ENCODE results near the gene LGALS9. TPM values are rescaled to one million over a fixed set of nuclear protein-coding genes. Genes with fewer than 3 reads are reported as not detected.

LGALS9 gene
- total RNA-seq, 4 donors from 2014 or later: 121 to 214 (median 144) TPM

GRCh38 chr17:27610304-27610677 lies 20.7 kb upstream of the LGALS9 start:
- H3K4me3 ChIP-seq: no peak overlapping the region
- no peak for DNase-seq
- no peak overlapping the region for H3K27ac ChIP-seq

GRCh38 chr17:27612160-27612770 lies 18.7 kb upstream of the LGALS9 start:
- H3K4me3 ChIP-seq: no peak overlapping the region
- no peak for TF ChIP-seq CTCF (IDR thresholded peaks at IDR 0.05)
- TF ChIP-seq POLR2A (IDR thresholded peaks at IDR 0.05): no peak
- no peak overlapping the region for H3K27ac ChIP-seq
- no peak for DNase-seq
- no peaks in the 10 kb centered on the region for H3K9me3 ChIP-seq
- H3K27me3 ChIP-seq: no peaks in the 10 kb centered on the region
- no peaks in the 10 kb centered on the region for H3K4me1 ChIP-seq
- peaks cover 0 to 80% (median 0%) of the 10 kb centered on the region in 3 donors for H3K36me3 ChIP-seq

More at GRCh38 chr17:27610304-27610677, 20.7 kb upstream of the LGALS9 start:
- Histone ChIP-seq H3K9me3 (no peaks in the 10 kb centered on the region), H3K4me1 (no peaks in the 10 kb centered on the region), H3K27me3 (no peaks in the 10 kb centered on the region), H3K36me3 (peaks cover 0 to 86% (median 0%) of the 10 kb centered on the region in 3 donors)
- TF ChIP-seq POLR2A (IDR thresholded peaks at IDR 0.05) (no peak), CTCF (IDR thresholded peaks at IDR 0.05) (no peak)

- H3K27me3 ChIP-seq: no peaks in the 10 kb centered on the region
- no peaks in the 10 kb centered on the region for H3K4me1 ChIP-seq
- H3K36me3 ChIP-seq: peaks cover 0 to 80% (median 0%) of the 10 kb centered on the region in 3 donors
- H3K27ac ChIP-seq: no peak overlapping the region
- no peak for DNase-seq
- H3K4me3 ChIP-seq: no peak overlapping the region
- no peaks in the 10 kb centered on the region for H3K9me3 ChIP-seq
- TF ChIP-seq POLR2A (IDR thresholded peaks at IDR 0.05) (no peak), CTCF (IDR thresholded peaks at IDR 0.05) (no peak)
Measured at GRCh38 chr17:27613433-27613832, 17.6 kb upstream of the LGALS9 start.

GRCh38 chr17:27615121-27615520 lies 15.9 kb upstream of the LGALS9 start:
- Histone ChIP-seq H3K27ac (no peak overlapping the region), H3K27me3 (no peaks in the 10 kb centered on the region), H3K4me3 (no peak overlapping the region), H3K4me1 (no peaks in the 10 kb centered on the region), H3K36me3 (peaks cover 0 to 74% (median 0%) of the 10 kb centered on the region in 3 donors), H3K9me3 (no peaks in the 10 kb centered on the region)
- DNase-seq: no peak
- TF ChIP-seq POLR2A (IDR thresholded peaks at IDR 0.05) (no peak), CTCF (IDR thresholded peaks at IDR 0.05) (no peak)

- no peak for TF ChIP-seq POLR2A (IDR thresholded peaks at IDR 0.05)
- no peak for TF ChIP-seq CTCF (IDR thresholded peaks at IDR 0.05)
- H3K9me3 ChIP-seq: no peaks in the 10 kb centered on the region
- no peak overlapping the region for H3K4me3 ChIP-seq
- DNase-seq: no peak
- no peaks in the 10 kb centered on the region for H3K27me3 ChIP-seq
- H3K36me3 ChIP-seq: peaks cover 0 to 74% (median 0%) of the 10 kb centered on the region in 3 donors
- no peaks in the 10 kb centered on the region for H3K4me1 ChIP-seq
- no peak overlapping the region for H3K27ac ChIP-seq
Measured at GRCh38 chr17:27616414-27616813, 14.6 kb upstream of the LGALS9 start.

Measured in Peyer's patch (tissue), 4 donors.